Nephron (organoid): ENCODE results near the gene SMYD5.

Experiments
- H3K27ac Mint-ChIP-seq, 3 experiments: 2 replicates each; pipeline ENCODE4 v1.8.0; 2020; ENCODE audit warnings: mixed read lengths in 3 of 3, mild to moderate bottlenecking in 2 of 3, moderate library complexity in 1 of 3
- H3K27me3 Mint-ChIP-seq: 2 replicates; pipeline ENCODE4 v1.8.0; 2021; ENCODE audit warnings: low read depth, mild to moderate bottlenecking, moderate library complexity, mixed read lengths
- H3K36me3 Mint-ChIP-seq: 2 replicates; pipeline ENCODE4 v1.8.0; 2020; ENCODE audit warnings: low read depth, mixed read lengths
- H3K4me1 Mint-ChIP-seq: 2 replicates; pipeline ENCODE4 v1.8.0; 2020; ENCODE audit warnings: mixed read lengths
- H3K4me3 Mint-ChIP-seq, 3 experiments: 2 replicates each; pipeline ENCODE4 v1.8.0; 2020; ENCODE audit warnings: mild to moderate bottlenecking in 3 of 3, mixed read lengths in 3 of 3, moderate library complexity in 2 of 3
- H3K9me3 Mint-ChIP-seq: 2 replicates; pipeline ENCODE4 v1.8.0; 2020; ENCODE audit warnings: mixed read lengths
- TF ChIP-seq, protein P1 (sequence below), 3 experiments: fragments of 200-600 bp; sonication (generic); IDR thresholded peaks; one replicate each; pipeline ENCODE4 v1.5.0; 2021; ENCODE audit warnings: antibody characterized with exemption in 3 of 3; ENCODE audit not compliant: unreplicated experiment in 3 of 3

SMYD5 gene

GRCh38 chr2:73227086-73227485 lies 13.0 kb downstream of the SMYD5 start:
- Mint-ChIP-seq H3K9me3 (no peaks in the 10 kb centered on the region), H3K36me3 (peaks cover 15% of the 10 kb centered on the region), H3K27ac (no peak overlapping the region), H3K27me3 (no peaks in the 10 kb centered on the region), H3K4me1 (no peaks in the 10 kb centered on the region), H3K4me3 (no peak overlapping the region)
- TF ChIP-seq, protein P1, sequence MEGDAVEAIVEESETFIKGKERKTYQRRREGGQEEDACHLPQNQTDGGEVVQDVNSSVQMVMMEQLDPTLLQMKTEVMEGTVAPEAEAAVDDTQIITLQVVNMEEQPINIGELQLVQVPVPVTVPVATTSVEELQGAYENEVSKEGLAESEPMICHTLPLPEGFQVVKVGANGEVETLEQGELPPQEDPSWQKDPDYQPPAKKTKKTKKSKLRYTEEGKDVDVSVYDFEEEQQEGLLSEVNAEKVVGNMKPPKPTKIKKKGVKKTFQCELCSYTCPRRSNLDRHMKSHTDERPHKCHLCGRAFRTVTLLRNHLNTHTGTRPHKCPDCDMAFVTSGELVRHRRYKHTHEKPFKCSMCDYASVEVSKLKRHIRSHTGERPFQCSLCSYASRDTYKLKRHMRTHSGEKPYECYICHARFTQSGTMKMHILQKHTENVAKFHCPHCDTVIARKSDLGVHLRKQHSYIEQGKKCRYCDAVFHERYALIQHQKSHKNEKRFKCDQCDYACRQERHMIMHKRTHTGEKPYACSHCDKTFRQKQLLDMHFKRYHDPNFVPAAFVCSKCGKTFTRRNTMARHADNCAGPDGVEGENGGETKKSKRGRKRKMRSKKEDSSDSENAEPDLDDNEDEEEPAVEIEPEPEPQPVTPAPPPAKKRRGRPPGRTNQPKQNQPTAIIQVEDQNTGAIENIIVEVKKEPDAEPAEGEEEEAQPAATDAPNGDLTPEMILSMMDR (IDR thresholded peaks at IDR 0.05; ENCODE audit: unreplicated experiment in 3 of 3): no peak

GRCh38 chr2:73228631-73229030 lies 14.6 kb downstream of the SMYD5 start:
- no peaks in the 10 kb centered on the region for H3K4me1 Mint-ChIP-seq
- no peak overlapping the region for H3K4me3 Mint-ChIP-seq
- H3K27me3 Mint-ChIP-seq: peaks cover 3% of the 10 kb centered on the region
- no peaks in the 10 kb centered on the region for H3K9me3 Mint-ChIP-seq
- H3K27ac Mint-ChIP-seq: no peak overlapping the region
- peaks cover 10% of the 10 kb centered on the region for H3K36me3 Mint-ChIP-seq
- TF ChIP-seq, protein P1 (IDR thresholded peaks at IDR 0.05; ENCODE audit: unreplicated experiment in 3 of 3): no peak

- TF ChIP-seq, protein P1 (IDR thresholded peaks at IDR 0.05; ENCODE audit: unreplicated experiment in 3 of 3): no peak
- H3K27me3 Mint-ChIP-seq: peaks cover 3% of the 10 kb centered on the region
- H3K27ac Mint-ChIP-seq: peak overlapping the region in 1 of 3 experiments; percentile 94
- H3K4me1 Mint-ChIP-seq: peaks cover 22% of the 10 kb centered on the region
- H3K9me3 Mint-ChIP-seq: no peaks in the 10 kb centered on the region
- peaks cover 3% of the 10 kb centered on the region for H3K36me3 Mint-ChIP-seq
- H3K4me3 Mint-ChIP-seq: peak overlapping the region; percentile 92 to 99 (median 97)
Measured at GRCh38 chr2:73232403-73233153, 18.5 kb downstream of the SMYD5 start.

- H3K27me3 Mint-ChIP-seq: peaks cover 3% of the 10 kb centered on the region
- H3K36me3 Mint-ChIP-seq: peaks cover 6% of the 10 kb centered on the region
- H3K27ac Mint-ChIP-seq: peak within 1 kb of the TSS; percentile 94 to 99 (median 98)
- H3K9me3 Mint-ChIP-seq: no peaks in the 10 kb centered on the region
- TF ChIP-seq, protein P1 (IDR thresholded peaks at IDR 0.05; ENCODE audit: unreplicated experiment in 3 of 3): no peak
- H3K4me1 Mint-ChIP-seq: peaks cover 25% of the 10 kb centered on the region
- peak within 1 kb of the TSS; percentile 92 to 99 (median 97) for H3K4me3 Mint-ChIP-seq
Measured at GRCh38 chr2:73233154-73233931, 19.3 kb downstream of the SMYD5 start, which contains the start of gene PRADC1. Gene PRADC1 (minus strand): TSS chr2:73233239. CDS start chr2:73233160, 79 bp downstream.

GRCh38 chr2:73233932-73234832 lies 20.1 kb downstream of the SMYD5 start, which contains the start of gene CCT7:
Gene CCT7 (plus strand): TSS chr2:73234308. CDS start chr2:73234379, 71 bp downstream.
- Mint-ChIP-seq H3K4me3 (peak within 1 kb of the TSS; percentile 92 to 99 (median 97)), H3K27ac (peak within 1 kb of the TSS; percentile 94 to 99 (median 98)), H3K36me3 (peaks cover 8% of the 10 kb centered on the region), H3K4me1 (peaks cover 28% of the 10 kb centered on the region), H3K27me3 (peaks cover 3% of the 10 kb centered on the region), H3K9me3 (no peaks in the 10 kb centered on the region)
- TF ChIP-seq, protein P1 (IDR thresholded peaks at IDR 0.05; ENCODE audit: unreplicated experiment in 3 of 3): no peak
